Measurements from ENCODE around the gene GPR158. TPM values are rescaled to one million over a fixed set of nuclear protein-coding genes. Genes with fewer than 3 reads are reported as not detected.

GPR158 gene
- total and polyA plus RNA-seq, 7 donors: 0.01 to 0.19 (median 0.06) TPM; not detected in 4

DNA sequence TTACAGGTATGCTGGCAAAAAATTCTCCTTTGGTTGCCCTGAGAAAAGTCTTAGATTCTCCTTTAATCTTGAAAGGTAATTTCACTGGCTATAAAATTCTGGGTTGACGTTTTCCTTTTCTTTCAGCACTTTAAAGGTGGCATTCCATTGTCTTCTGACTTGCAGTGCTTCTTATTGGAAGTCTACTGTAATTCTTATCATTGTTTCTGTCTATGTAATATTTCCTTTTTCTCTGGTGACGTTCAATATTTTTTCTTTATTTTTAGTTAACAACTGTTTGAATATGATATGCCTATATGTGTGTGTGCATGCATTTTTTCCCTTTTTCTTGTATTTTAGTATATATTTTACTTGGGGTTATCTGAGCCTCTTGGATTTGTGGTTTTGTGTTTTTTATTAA is 111.0 kb downstream of the GPR158 start:
- DNase-seq: no peak
- intact Hi-C loops (cut with DNase I): no loop called here
- Histone ChIP-seq H3K36me3 (ENCODE audit: insufficient read depth in 1 of 2, low read depth in 1 of 2) (no peaks in the 10 kb centered on the region), H3K27ac (no peak overlapping the region), H3K4me1 (no peaks in the 10 kb centered on the region), H3K27me3 (ENCODE audit: insufficient read depth in 3 of 3, low read length in 2 of 3) (no peaks in the 10 kb centered on the region), H3K9me3 (peaks cover 3% of the 10 kb centered on the region), H3K4me3 (no peak overlapping the region)
- no peak for ATAC-seq
- 66 to 68% (median 67%) methylated on average over 2 of the region's 2 CpGs for WGBS, 3 donors
- TF ChIP-seq CTCF (IDR thresholded peaks at IDR 0.05): no peak

DNA sequence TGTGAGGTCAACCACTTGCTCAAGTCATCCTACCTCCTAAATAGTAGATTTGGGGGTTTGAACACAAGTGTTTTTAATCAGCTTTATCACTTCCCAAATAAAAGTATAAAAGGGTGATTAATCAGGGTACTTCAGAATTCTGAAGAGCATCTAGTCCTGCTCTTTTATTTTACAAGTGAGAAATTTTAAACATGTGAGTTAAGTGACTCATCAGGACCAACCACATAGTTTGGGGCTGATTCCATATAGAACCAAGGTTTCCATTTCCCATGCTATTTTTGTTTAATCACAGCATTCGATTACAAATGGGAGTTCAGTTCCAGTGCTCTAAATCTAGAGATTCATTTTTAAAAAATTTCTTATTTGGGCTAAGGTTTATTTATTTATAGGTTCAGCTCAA is 113.4 kb downstream of the GPR158 start:
- ATAC-seq (no peak), DNase-seq (no peak)
- Histone ChIP-seq H3K9me3 (peaks cover 3% of the 10 kb centered on the region), H3K4me1 (no peaks in the 10 kb centered on the region), H3K36me3 (ENCODE audit: insufficient read depth in 1 of 2, low read depth in 1 of 2) (no peaks in the 10 kb centered on the region), H3K27ac (no peak overlapping the region), H3K4me3 (no peak overlapping the region), H3K27me3 (ENCODE audit: insufficient read depth in 3 of 3, low read length in 2 of 3) (peaks cover 0 to 2% (median 0%) of the 10 kb centered on the region in 3 donors)
- intact Hi-C loops (cut with DNase I): no loop called here
- TF ChIP-seq CTCF (IDR thresholded peaks at IDR 0.05): no peak
- WGBS, 3 donors: 78 to 81% (median 78%) methylated on average over 1 of the region's 1 CpG

GRCh38 chr10:25294032-25294926 is 119.5 kb downstream of the GPR158 start:
- Histone ChIP-seq H3K9me3 (no peaks in the 10 kb centered on the region), H3K27me3 (ENCODE audit: insufficient read depth in 3 of 3, low read length in 2 of 3) (peaks cover 0 to 2% (median 0%) of the 10 kb centered on the region in 3 donors), H3K4me1 (no peaks in the 10 kb centered on the region), H3K4me3 (no peak overlapping the region), H3K36me3 (ENCODE audit: insufficient read depth in 1 of 2, low read depth in 1 of 2) (no peaks in the 10 kb centered on the region), H3K27ac (no peak overlapping the region)
- intact Hi-C loops (cut with DNase I): no loop called here
- TF ChIP-seq CTCF (IDR thresholded peaks at IDR 0.05): no peak
- WGBS, 3 donors: 87 to 90% (median 87%) methylated on average over 5 of the region's 5 CpGs
- ATAC-seq: no peak
- no peak for DNase-seq

- Histone ChIP-seq H3K27ac (no peak overlapping the region), H3K4me3 (no peak overlapping the region), H3K27me3 (ENCODE audit: insufficient read depth in 3 of 3, low read length in 2 of 3) (peaks cover 0 to 2% (median 0%) of the 10 kb centered on the region in 3 donors), H3K4me1 (no peaks in the 10 kb centered on the region), H3K36me3 (ENCODE audit: insufficient read depth in 1 of 2, low read depth in 1 of 2) (no peaks in the 10 kb centered on the region), H3K9me3 (no peaks in the 10 kb centered on the region)
- DNase-seq: no peak
- intact Hi-C loops (cut with DNase I): no loop called here
- 63 to 71% (median 66%) methylated on average over 1 of the region's 1 CpG for WGBS, 3 donors
- no peak for TF ChIP-seq CTCF (IDR thresholded peaks at IDR 0.05)
- ATAC-seq: no peak
These were observed 121.5 kb downstream of the GPR158 start for GRCh38 chr10:25296324-25296723.

All from psoas muscle (tissue), 8 donors.